Right atrium auricular region (tissue), 2 donors: Measurements from ENCODE around the gene ABCB10. TPM values are rescaled to one million over a fixed set of nuclear protein-coding genes. Genes with fewer than 3 reads are reported as not detected.

Experiments used
- DNase-seq: peaks from one replicate; pipeline ENCODE4 v3.0.0-alpha.2; 2019; ENCODE audit warnings: low spot score
- H3K27ac ChIP-seq, 2 donors: fragments of 200-600 bp; sonication (generic); 1 replicate in 1 of 2; 2 replicates in 1 of 2; pipeline ENCODE4 v1.5.1; 2016 to 2019
- H3K27me3 ChIP-seq, 2 donors: fragments of 200-600 bp; sonication (generic); one replicate each; pipeline versions ENCODE4 v1.5.1 to v1.6.0; 2017 to 2019
- H3K36me3 ChIP-seq: fragments of 200-600 bp; sonication (generic); one replicate; pipeline ENCODE4 v1.5.1; 2016
- H3K4me1 ChIP-seq, 2 donors: fragments of 200-600 bp; sonication (generic); one replicate each; pipeline versions ENCODE4 v1.5.1 to v1.6.0; 2017 to 2019
- H3K4me3 ChIP-seq, 2 donors: fragments of 200-600 bp; sonication (generic); 1 replicate in 1 of 2; 2 replicates in 1 of 2; pipeline ENCODE4 v1.5.1; 2017 to 2019; ENCODE audit warnings: mild to moderate bottlenecking in 1 of 2, moderate library complexity in 1 of 2
- H3K9me3 ChIP-seq, 2 donors: fragments of 200-600 bp; sonication (generic); one replicate each; pipeline ENCODE4 v1.5.1; 2019
- CTCF ChIP-seq, 2 donors: fragments of 200-600 bp; sonication (generic); IDR thresholded peaks; one replicate each; pipeline ENCODE4 v1.5.1; 2019; ENCODE audit warnings: antibody characterized with exemption in 2 of 2
- total RNA-seq, 2 donors: library from RNA; depleted of rRNA; stranded (reverse); fragments of >200 nt; gene quantifications; one replicate each; pipeline ENCODE4 v1.1.0, GENCODE V29; 2016

ABCB10 gene
- total RNA-seq, 2 donors from 2014 or later, result 8.6 to 9.2 TPM

DNA sequence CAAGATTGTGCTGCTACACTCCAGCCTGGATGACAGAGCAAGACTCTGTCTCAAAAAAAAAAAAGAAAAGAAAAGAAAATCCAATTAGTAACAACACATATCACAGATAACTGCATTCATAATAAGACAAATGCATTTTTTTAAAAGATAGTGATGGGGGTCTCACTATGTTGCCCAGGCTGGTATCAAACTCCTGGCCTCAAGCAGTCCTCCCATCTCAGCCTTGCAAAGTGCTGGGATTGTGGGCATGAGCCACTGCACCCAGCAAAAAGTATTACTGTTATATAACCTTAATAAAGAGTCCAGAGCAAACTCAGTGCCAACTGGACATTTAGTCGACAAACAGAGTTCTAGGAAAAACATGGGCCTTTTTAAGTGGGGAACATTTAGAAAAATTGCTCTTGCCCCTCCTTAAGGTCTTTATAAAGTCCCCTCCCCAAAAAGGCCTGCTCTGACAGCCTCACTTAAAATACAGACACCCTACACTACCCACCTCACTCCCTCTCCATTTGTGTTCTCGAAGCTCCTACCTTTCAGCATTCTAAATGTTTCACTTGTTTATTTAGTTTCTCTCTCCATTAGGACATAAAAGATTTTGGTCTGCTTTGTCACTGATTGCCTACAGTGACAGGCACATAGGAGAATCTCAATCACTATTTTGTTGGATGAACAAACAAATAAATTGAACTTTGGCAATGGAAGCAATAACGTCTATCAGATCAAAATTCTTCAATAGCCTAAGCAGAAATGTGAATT lies 7.5 kb downstream of the ABCB10 start:
- Histone ChIP-seq H3K36me3 (peaks cover 20% of the 10 kb centered on the region), H3K27ac (no peak overlapping the region), H3K27me3 (no peaks in the 10 kb centered on the region), H3K9me3 (no peaks in the 10 kb centered on the region), H3K4me3 (no peak overlapping the region), H3K4me1 (peaks cover 0 to 8% of the 10 kb centered on the region in 2 donors)
- no peak for DNase-seq
- TF ChIP-seq CTCF (IDR thresholded peaks at IDR 0.05), result no peak

DNA sequence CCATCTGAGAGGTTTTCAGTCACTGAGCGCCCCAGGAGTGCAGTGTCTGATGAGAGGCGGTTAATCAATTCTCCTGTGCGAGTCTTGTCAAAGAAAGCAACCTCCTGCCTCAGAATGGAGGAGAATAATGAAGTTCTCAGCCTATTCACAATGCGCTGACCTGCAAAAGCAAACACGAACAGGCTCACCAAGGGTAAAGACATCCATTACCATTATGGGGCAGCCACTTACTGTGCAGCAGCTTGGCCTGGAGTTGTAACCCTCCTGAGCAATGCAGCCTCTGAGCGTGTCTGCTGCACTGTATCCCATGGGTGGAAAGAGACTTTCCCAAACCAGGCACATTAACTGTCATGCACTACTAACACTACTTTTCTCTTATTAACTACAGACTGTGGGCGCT lies 11.0 kb downstream of the ABCB10 start:
- TF ChIP-seq CTCF (IDR thresholded peaks at IDR 0.05), result no peak
- no peak for DNase-seq
- peaks cover 32% of the 10 kb centered on the region for H3K36me3 ChIP-seq
- H3K4me3 ChIP-seq, result no peak overlapping the region
- H3K4me1 ChIP-seq, result no peaks in the 10 kb centered on the region
- no peaks in the 10 kb centered on the region for H3K27me3 ChIP-seq
- H3K9me3 ChIP-seq, result no peaks in the 10 kb centered on the region
- no peak overlapping the region for H3K27ac ChIP-seq

GRCh38 chr1:229544587-229544986 lies 13.9 kb downstream of the ABCB10 start:
- DNase-seq, result no peak
- no peaks in the 10 kb centered on the region for H3K27me3 ChIP-seq
- H3K27ac ChIP-seq, result no peak overlapping the region
- no peak for TF ChIP-seq CTCF (IDR thresholded peaks at IDR 0.05)
- no peak overlapping the region for H3K4me3 ChIP-seq
- H3K4me1 ChIP-seq, result no peaks in the 10 kb centered on the region
- H3K36me3 ChIP-seq, result peaks cover 58% of the 10 kb centered on the region
- no peaks in the 10 kb centered on the region for H3K9me3 ChIP-seq

GRCh38 chr1:229539863-229540506 lies 18.5 kb downstream of the ABCB10 start:
- no peak for TF ChIP-seq CTCF (IDR thresholded peaks at IDR 0.05)
- Histone ChIP-seq H3K27ac (no peak overlapping the region), H3K9me3 (no peaks in the 10 kb centered on the region), H3K36me3 (peaks cover 75% of the 10 kb centered on the region), H3K27me3 (no peaks in the 10 kb centered on the region), H3K4me1 (no peaks in the 10 kb centered on the region), H3K4me3 (no peak overlapping the region)
- DNase-seq, result no peak

DNA sequence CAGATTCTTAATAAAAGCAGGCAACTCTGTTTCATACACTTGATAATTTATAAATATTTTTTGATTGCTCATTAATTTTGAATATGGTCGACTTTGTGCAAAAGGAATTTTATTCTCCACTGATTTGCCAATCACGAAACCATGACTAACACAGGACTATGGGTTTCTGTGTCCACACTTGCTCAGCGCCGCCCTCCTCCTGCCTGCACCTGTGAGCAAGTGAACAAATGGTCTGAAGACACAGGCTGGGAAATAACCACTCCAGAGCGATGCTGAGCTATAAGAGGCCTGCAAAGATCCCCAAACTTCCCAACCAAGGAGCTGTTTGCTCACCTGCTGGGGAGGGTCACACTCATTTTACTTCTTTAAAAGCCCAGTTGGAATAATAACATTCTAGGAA lies 19.6 kb downstream of the ABCB10 start:
- TF ChIP-seq CTCF (IDR thresholded peaks at IDR 0.05), result no peak
- no peak for DNase-seq
- Histone ChIP-seq H3K36me3 (peaks cover 68% of the 10 kb centered on the region), H3K4me3 (no peak overlapping the region), H3K27me3 (no peaks in the 10 kb centered on the region), H3K4me1 (no peaks in the 10 kb centered on the region), H3K9me3 (no peaks in the 10 kb centered on the region), H3K27ac (no peak overlapping the region)
